Neutrophil (primary cell): ENCODE data around the gene ICA1L.

Source experiments
- H3K27ac ChIP-seq: fragments of 200-600 bp; sonication (generic); 2 replicates; pipeline ENCODE4 v1.5.1; 2016; ENCODE audit warnings: mild to moderate bottlenecking, moderate library complexity
- H3K27me3 ChIP-seq: fragments of 200-600 bp; sonication (generic); 2 replicates; pipeline ENCODE4 v1.6.0; 2016; ENCODE audit warnings: mild to moderate bottlenecking
- H3K36me3 ChIP-seq: fragments of 200-600 bp; sonication (generic); 2 replicates; pipeline ENCODE4 v1.5.1; 2017
- H3K4me1 ChIP-seq, 2 experiments: fragments of 200-600 bp in 1 of 2; sonication (generic) in 1 of 2; 1 replicate in 1 of 2; 2 replicates in 1 of 2; pipeline versions ENCODE4 v1.5.1 to v1.6.1; 2013 to 2016; ENCODE audit warnings: low read depth in 1 of 2, low read length in 1 of 2, mild to moderate bottlenecking in 1 of 2, moderate library complexity in 1 of 2; ENCODE audit not compliant: control insufficient read depth in 1 of 2, insufficient read depth in 1 of 2
- H3K4me3 ChIP-seq, 2 experiments: fragments of 200-600 bp in 1 of 2; sonication (generic) in 1 of 2; 1 replicate in 1 of 2; 2 replicates in 1 of 2; pipeline ENCODE4 v1.5.1; 2013 to 2016; ENCODE audit warnings: low read depth in 1 of 2, low read length in 1 of 2, mild to moderate bottlenecking in 1 of 2, moderate library complexity in 1 of 2
- H3K9me3 ChIP-seq: fragments of 200-600 bp; sonication (generic); 2 replicates; pipeline ENCODE4 v1.5.1; 2016
- CTCF ChIP-seq: fragments of 200-600 bp; sonication (generic); IDR thresholded peaks from 2 replicates; pipeline ENCODE4 v1.5.1; 2016; ENCODE audit warnings: antibody characterized with exemption

ICA1L gene

GRCh38 chr2:202782940-202783558 lies 88.5 kb downstream of the ICA1L start:
- TF ChIP-seq CTCF = no peak
- Histone ChIP-seq H3K4me3 (no peak overlapping the region), H3K27me3 (no peaks in the 10 kb centered on the region), H3K36me3 (no peaks in the 10 kb centered on the region), H3K27ac (no peak overlapping the region), H3K9me3 (no peaks in the 10 kb centered on the region), H3K4me1 (no peaks in the 10 kb centered on the region)

GRCh38 chr2:202780514-202781021 lies 91.0 kb downstream of the ICA1L start:
- no peaks in the 10 kb centered on the region for H3K4me1 ChIP-seq
- no peaks in the 10 kb centered on the region for H3K27me3 ChIP-seq
- H3K9me3 ChIP-seq = no peaks in the 10 kb centered on the region
- no peak for TF ChIP-seq CTCF
- H3K4me3 ChIP-seq = no peak overlapping the region
- no peak overlapping the region for H3K27ac ChIP-seq
- no peaks in the 10 kb centered on the region for H3K36me3 ChIP-seq

- H3K9me3 ChIP-seq = no peaks in the 10 kb centered on the region
- H3K4me1 ChIP-seq = no peaks in the 10 kb centered on the region
- no peaks in the 10 kb centered on the region for H3K36me3 ChIP-seq
- no peak overlapping the region for H3K27ac ChIP-seq
- no peak for TF ChIP-seq CTCF
- no peaks in the 10 kb centered on the region for H3K27me3 ChIP-seq
- H3K4me3 ChIP-seq = no peak overlapping the region
These were observed 93.3 kb downstream of the ICA1L start for GRCh38 chr2:202778217-202778616.

GRCh38 chr2:202774104-202774503 lies 97.5 kb downstream of the ICA1L start:
- Histone ChIP-seq H3K4me1 (no peaks in the 10 kb centered on the region), H3K27ac (no peak overlapping the region), H3K36me3 (no peaks in the 10 kb centered on the region), H3K9me3 (no peaks in the 10 kb centered on the region), H3K4me3 (no peak overlapping the region), H3K27me3 (no peaks in the 10 kb centered on the region)
- no peak for TF ChIP-seq CTCF

GRCh38 chr2:202773301-202773973 lies 98.1 kb downstream of the ICA1L start:
- Histone ChIP-seq H3K27me3 (no peaks in the 10 kb centered on the region), H3K27ac (no peak overlapping the region), H3K4me1 (no peaks in the 10 kb centered on the region), H3K9me3 (no peaks in the 10 kb centered on the region), H3K36me3 (no peaks in the 10 kb centered on the region), H3K4me3 (no peak overlapping the region)
- TF ChIP-seq CTCF = no peak
